Measurements from ENCODE around the gene ARF1. TPM values are rescaled to one million over a fixed set of nuclear protein-coding genes. Genes with fewer than 3 reads are reported as not detected.
"Not testable (repeated sequence)": the region's sequence is repeated elsewhere in the genome, so short reads cannot be mapped to it uniquely, and the experiment has no call there.

The ARF1 gene
- total RNA-seq, 1 experiment from 2014 or later, result 413 TPM

GRCh38 chr1:228111315-228111714 lies 28.8 kb downstream of the ARF1 start:
- not testable (repeated sequence) for DNase-seq, H3K27me3 ChIP-seq, H3K4me3 ChIP-seq, H3K9me3 ChIP-seq
- peaks cover 16% of the 10 kb centered on the region for H3K36me3 ChIP-seq

DNA sequence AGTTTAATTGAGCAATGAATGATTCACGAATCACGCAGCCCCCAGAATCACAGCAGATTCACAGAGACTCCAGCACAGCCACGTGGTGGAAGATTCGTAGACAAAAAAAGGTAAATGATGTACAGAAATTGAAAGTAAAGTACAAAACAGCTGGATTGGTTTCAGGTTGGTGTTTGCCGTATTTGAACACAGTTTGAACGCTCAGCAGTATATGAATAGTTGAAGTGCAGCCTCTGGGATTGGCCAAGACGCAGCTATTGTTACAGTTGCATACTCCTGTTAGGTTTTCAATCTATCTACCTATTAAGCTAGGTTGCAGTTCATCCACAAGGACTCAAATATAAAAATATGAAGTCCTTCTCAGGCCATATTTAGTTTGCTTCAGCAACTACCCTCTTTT lies 29.7 kb downstream of the ARF1 start:
- DNase-seq, result no peak
- H3K27me3 ChIP-seq, result no peaks in the 10 kb centered on the region
- no peak overlapping the region for H3K4me3 ChIP-seq
- peaks cover 2% of the 10 kb centered on the region for H3K9me3 ChIP-seq
- H3K36me3 ChIP-seq, result peaks cover 10% of the 10 kb centered on the region

DNA sequence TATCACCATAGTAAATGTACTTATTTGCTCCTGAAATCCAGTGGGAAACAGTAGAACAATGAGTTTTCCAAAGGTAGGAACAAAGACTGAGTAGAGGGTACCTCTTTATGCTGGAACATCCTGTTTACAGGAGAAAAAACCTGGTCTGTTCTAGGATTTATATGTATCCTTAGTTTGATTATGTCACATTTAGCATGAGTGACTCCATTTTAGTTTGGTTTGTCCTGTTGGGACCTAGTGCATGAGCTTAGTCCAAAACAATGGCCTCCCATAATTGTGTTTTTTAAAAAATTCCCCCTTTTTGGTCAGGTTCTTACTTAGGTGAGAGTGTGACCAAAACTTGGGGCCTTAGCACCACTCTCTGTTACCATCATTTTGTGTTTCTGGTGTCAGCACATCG lies 30.1 kb downstream of the ARF1 start:
- Histone ChIP-seq H3K27me3 (no peaks in the 10 kb centered on the region), H3K36me3 (peaks cover 5% of the 10 kb centered on the region), H3K4me3 (no peak overlapping the region), H3K9me3 (peaks cover 5% of the 10 kb centered on the region)
- DNase-seq, result no peak

GRCh38 chr1:228114827-228115226 lies 32.3 kb downstream of the ARF1 start:
- Histone ChIP-seq H3K4me3 (no peak overlapping the region), H3K36me3 (no peaks in the 10 kb centered on the region), H3K9me3 (peaks cover 12% of the 10 kb centered on the region), H3K27me3 (no peaks in the 10 kb centered on the region)
- no peak for DNase-seq

GRCh38 chr1:228117335-228117734 lies 34.8 kb downstream of the ARF1 start:
- no peak for DNase-seq
- Histone ChIP-seq H3K9me3 (peaks cover 14% of the 10 kb centered on the region), H3K36me3 (no peaks in the 10 kb centered on the region), H3K4me3 (no peak overlapping the region), H3K27me3 (0 out of 2 replicates have a peak, but pooled peaks cover 4% of the 10 kb centered on the region)

DNA sequence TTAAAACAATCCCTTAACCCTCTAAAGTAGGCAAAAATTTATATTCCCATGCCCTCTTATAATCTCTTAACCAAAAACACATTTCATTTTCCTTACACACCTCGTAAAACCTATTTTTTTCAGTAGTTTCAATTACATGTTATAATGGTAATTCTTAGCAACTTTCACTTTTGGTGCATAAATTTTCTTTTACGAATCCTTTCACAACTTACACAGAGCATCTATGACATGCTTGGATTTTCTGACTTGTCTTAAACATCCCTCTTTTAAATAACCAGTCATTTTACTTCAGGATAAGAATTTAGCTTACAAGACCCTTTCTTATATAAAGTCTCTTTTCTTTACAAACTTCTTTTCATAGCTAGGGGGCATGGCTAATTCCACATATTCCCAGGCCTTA lies 35.5 kb downstream of the ARF1 start:
- no peaks in the 10 kb centered on the region for H3K36me3 ChIP-seq
- peaks cover 7% of the 10 kb centered on the region; the same call in 1 of the 2 replicates for H3K27me3 ChIP-seq
- H3K9me3 ChIP-seq, result peaks cover 14% of the 10 kb centered on the region
- DNase-seq, result no peak
- no peak overlapping the region for H3K4me3 ChIP-seq

- Histone ChIP-seq H3K27me3 (peaks cover 7% of the 10 kb centered on the region; the same call in 1 of the 2 replicates), H3K4me3 (no peak overlapping the region), H3K9me3 (peaks cover 14% of the 10 kb centered on the region), H3K36me3 (no peaks in the 10 kb centered on the region)
- DNase-seq, result no peak
Observed at GRCh38 chr1:228120351-228120750, 37.8 kb downstream of the ARF1 start.

GRCh38 chr1:228120857-228121489 lies 38.5 kb downstream of the ARF1 start:
- Histone ChIP-seq H3K9me3 (peaks cover 14% of the 10 kb centered on the region), H3K36me3 (no peaks in the 10 kb centered on the region), H3K27me3 (peaks cover 7% of the 10 kb centered on the region; the same call in 1 of the 2 replicates), H3K4me3 (no peak overlapping the region)
- no peak for DNase-seq

GRCh38 chr1:228122921-228123441 lies 40.5 kb downstream of the ARF1 start:
- DNase-seq, result no peak
- H3K36me3 ChIP-seq, result no peaks in the 10 kb centered on the region

DNA sequence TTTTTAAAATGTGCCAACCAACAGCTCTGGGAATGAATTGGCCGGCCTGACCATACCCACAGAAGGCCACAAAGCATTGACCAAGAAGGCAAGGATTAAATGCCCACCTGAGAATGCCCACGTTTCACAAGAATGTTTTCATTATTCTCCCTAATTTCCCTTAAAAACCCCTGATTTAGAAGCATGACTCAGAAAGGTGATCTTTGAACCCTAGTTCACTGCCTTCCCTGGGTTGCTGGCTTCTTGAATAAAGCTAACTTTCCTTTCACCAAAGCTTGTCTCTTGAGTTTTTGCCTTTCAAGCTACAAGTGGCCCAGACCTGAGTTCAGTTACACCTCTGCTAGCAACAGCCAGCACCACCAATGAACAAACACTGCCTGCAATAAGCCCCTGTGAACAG lies 41.0 kb downstream of the ARF1 start:
- Histone ChIP-seq H3K4me3 (no peak overlapping the region), H3K9me3 (peaks cover 2% of the 10 kb centered on the region; the same call in 1 of the 2 replicates), H3K27me3 (peaks cover 7% of the 10 kb centered on the region; the same call in 1 of the 2 replicates), H3K36me3 (no peaks in the 10 kb centered on the region)
- no peak for DNase-seq

More at GRCh38 chr1:228122921-228123441, 40.5 kb downstream of the ARF1 start:
- H3K27me3 ChIP-seq, result peaks cover 7% of the 10 kb centered on the region; the same call in 1 of the 2 replicates
- H3K9me3 ChIP-seq, result peaks cover 5% of the 10 kb centered on the region
- no peak overlapping the region for H3K4me3 ChIP-seq

- peaks cover 2% of the 10 kb centered on the region; the same call in 1 of the 2 replicates for H3K9me3 ChIP-seq
- H3K36me3 ChIP-seq, result no peaks in the 10 kb centered on the region
- H3K4me3 ChIP-seq, result no peak overlapping the region
- peaks cover 7% of the 10 kb centered on the region; the same call in 1 of the 2 replicates for H3K27me3 ChIP-seq
- no peak for DNase-seq
Observed at GRCh38 chr1:228125185-228125584, 42.7 kb downstream of the ARF1 start.

DNA sequence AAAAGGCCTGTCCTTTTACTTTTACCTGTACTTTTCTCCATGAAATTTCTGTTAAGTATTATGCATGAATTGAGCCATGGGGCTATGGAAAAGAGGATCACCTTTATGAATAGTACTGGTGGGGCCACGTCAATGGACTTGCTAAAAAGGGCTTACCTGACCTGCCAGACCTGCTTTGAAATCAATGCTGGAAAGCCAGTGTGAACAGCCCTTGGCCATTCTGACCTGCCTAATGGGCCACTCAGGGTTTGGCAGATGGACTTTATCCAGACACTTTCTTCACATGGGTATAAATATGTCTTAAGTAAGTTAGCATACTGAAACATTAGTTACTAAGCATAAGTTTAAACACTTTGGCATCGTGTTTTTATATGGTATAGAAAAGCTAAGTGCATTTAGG lies 49.3 kb downstream of the ARF1 start:
- Histone ChIP-seq H3K27me3 (peaks cover 17% of the 10 kb centered on the region), H3K9me3 (no peaks in the 10 kb centered on the region), H3K4me3 (no peak overlapping the region), H3K36me3 (no peaks in the 10 kb centered on the region)
- DNase-seq, result no peak

- DNase-seq, result no peak
- Histone ChIP-seq H3K4me3 (no peak overlapping the region), H3K36me3 (no peaks in the 10 kb centered on the region), H3K9me3 (no peaks in the 10 kb centered on the region), H3K27me3 (peaks cover 18% of the 10 kb centered on the region)
Observed at GRCh38 chr1:228134591-228134990, 52.1 kb downstream of the ARF1 start.

DNA sequence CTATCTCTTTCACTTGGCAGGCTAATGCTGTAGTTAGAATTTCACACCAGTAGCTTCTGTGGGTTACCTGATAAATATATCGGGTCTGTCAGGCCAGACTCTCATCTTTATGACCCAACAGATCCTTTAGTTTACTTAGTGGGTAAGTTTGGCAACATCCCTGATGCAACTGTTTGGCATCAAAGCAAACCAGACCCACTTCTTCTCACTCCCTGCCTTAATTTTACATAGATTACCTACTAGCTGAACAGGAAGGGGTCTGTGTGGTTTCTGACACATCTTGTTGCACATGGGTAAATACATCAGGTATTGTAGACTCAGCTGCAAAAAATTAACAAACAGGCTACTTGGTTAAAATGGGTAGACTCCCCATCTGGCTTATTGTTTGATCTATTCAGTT lies 54.4 kb downstream of the ARF1 start:
- no peak for DNase-seq
- H3K9me3 ChIP-seq, result no peaks in the 10 kb centered on the region
- peaks cover 3% of the 10 kb centered on the region for H3K36me3 ChIP-seq
- H3K4me3 ChIP-seq, result no peak overlapping the region
- peaks cover 18% of the 10 kb centered on the region for H3K27me3 ChIP-seq

DNA sequence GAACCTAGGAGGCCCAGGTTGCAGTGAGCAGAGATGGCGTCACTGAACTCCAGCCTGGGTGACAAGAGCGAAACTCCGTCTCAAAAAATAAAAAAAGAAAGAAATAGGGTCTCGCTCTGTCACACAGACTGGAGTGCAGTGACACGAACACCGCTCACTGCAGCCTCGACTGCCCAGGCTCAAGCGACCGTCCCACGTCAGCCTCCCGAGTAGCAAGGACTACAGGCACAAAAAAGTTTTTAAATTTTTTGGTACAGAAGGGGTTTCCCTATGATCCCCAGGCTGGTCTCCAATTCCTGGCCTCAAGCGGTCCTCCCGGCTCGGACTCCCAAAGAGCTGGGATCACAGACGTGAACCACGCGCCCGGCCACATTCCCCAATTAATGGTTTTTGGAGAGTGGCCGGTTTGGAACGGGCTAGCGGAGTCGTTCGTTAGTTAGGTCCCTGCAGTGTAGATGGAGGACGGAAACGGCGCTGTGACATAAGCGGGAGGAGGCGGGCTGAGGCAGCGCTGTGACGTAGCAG lies 57.0 kb downstream of the ARF1 start:
- H3K36me3 ChIP-seq, result peaks cover 29% of the 10 kb centered on the region
- no peaks in the 10 kb centered on the region for H3K9me3 ChIP-seq
- DNase-seq, result no peak
- peak overlapping the region; percentile 74 for H3K4me3 ChIP-seq
- peaks cover 15% of the 10 kb centered on the region; the same call in 1 of the 2 replicates for H3K27me3 ChIP-seq

- Histone ChIP-seq H3K36me3 (peaks cover 32% of the 10 kb centered on the region), H3K4me3 (peak within 1 kb of the TSS; percentile 74), H3K9me3 (no peaks in the 10 kb centered on the region), H3K27me3 (peaks cover 15% of the 10 kb centered on the region; the same call in 1 of the 2 replicates)
- peak; percentile 100 for DNase-seq
Observed at GRCh38 chr1:228139931-228140723, 57.6 kb downstream of the ARF1 start, which contains the start of gene GUK1. Gene GUK1 (plus strand): TSS chr1:228140279. CDS start chr1:228140303, 24 bp downstream.

- Histone ChIP-seq H3K4me3 (peak overlapping the region; percentile 74), H3K9me3 (no peaks in the 10 kb centered on the region), H3K36me3 (peaks cover 37% of the 10 kb centered on the region), H3K27me3 (0 out of 2 replicates have a peak, but pooled peaks cover 10% of the 10 kb centered on the region)
- no peak for DNase-seq
Observed at GRCh38 chr1:228140724-228141225, 58.3 kb downstream of the ARF1 start.
